Measurements from ENCODE around the gene EMSY. TPM values are rescaled to one million over a fixed set of nuclear protein-coding genes. Genes with fewer than 3 reads are reported as not detected.

The EMSY gene
- total and polyA plus RNA-seq, 7 experiments from 2014 or later = 25.9 to 49.0 (median 35.7) TPM

DNA sequence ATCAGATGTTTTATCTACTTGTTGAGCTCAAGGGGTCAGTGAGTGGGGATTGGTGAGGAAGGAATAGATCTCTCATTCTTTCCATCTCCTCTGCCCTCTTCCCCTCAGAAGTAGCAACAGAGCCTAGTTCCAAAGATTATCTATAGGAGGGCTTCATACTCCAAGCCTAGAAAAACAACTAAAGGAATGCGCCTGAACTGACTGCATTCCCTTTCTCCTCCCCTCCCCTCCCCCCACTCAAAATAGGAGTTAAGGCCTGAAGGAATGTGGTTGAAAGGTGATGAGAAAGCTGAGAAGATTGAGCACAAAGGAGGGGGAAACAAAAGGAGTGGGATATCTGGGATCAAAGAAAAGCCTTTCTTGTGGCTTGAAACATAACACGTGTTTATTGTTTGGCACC, 10.5 kb downstream of the EMSY start:
- Mint-ChIP-seq H3K27ac (no peak overlapping the region), H3K36me3 (peaks cover 4 to 37% (median 25%) of the 10 kb centered on the region in 5 donors), H3K27me3 (no peaks in the 10 kb centered on the region), H3K4me3 (no peak overlapping the region), H3K9me3 (no peaks in the 10 kb centered on the region), H3K4me1 (peaks cover 8 to 20% (median 10%) of the 10 kb centered on the region in 7 donors)
- no peaks in the 10 kb centered on the region for H3K9me3 ChIP-seq (ENCODE audit: control insufficient read depth in 2 of 3, low read length in 3 of 3)
- no peak for DNase-seq
- peaks cover 11 to 30% (median 17%) of the 10 kb centered on the region in 3 experiments for H3K36me3 ChIP-seq (ENCODE audit: control insufficient read depth in 2 of 3, insufficient read depth in 3 of 3, low read length in 3 of 3)
- H3K27ac ChIP-seq (ENCODE audit: low read depth, low read length) = no peak overlapping the region
- intact Hi-C loops (cut with micrococcal nuclease) = no loop called here
- ATAC-seq = no peak
- ChIA-PET CTCF (no interaction called here), POLR2A (interaction anchor here (0.6 to 1.2 kb wide), 2 partner anchors 8 to 137 kb away, joined by 3 to 7 read pairs; no protein-coding TSS in a partner anchor)
- H3K4me1 ChIP-seq (ENCODE audit: control insufficient read depth in 2 of 2, insufficient read depth in 2 of 2, low read length in 2 of 2) = no peaks in the 10 kb centered on the region
- H3K27me3 ChIP-seq (ENCODE audit: control insufficient read depth in 2 of 2, insufficient read depth in 2 of 2, low read length in 2 of 2) = no peaks in the 10 kb centered on the region
- H3K4me3 ChIP-seq (ENCODE audit: low read length) = no peak overlapping the region

DNA sequence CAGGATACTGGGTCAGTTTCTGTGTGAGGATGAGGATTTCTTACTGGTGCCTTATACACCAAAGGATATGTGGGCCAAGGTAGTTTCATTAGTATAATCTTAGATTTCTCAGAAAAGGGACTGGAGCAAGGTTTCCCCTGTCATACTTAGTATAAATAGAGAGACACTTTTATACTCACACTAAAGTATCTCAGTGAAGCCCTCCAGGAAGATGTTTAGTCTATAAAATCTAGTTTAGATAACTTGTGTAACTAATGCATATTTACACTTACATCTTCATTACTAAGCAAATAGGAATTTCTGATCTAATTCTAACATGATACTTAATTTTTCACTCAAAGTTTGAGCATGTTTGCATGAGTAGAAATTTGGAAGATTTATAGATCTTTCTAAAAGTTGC, 11.1 kb downstream of the EMSY start:
- intact Hi-C loops (cut with micrococcal nuclease) = no loop called here

DNA sequence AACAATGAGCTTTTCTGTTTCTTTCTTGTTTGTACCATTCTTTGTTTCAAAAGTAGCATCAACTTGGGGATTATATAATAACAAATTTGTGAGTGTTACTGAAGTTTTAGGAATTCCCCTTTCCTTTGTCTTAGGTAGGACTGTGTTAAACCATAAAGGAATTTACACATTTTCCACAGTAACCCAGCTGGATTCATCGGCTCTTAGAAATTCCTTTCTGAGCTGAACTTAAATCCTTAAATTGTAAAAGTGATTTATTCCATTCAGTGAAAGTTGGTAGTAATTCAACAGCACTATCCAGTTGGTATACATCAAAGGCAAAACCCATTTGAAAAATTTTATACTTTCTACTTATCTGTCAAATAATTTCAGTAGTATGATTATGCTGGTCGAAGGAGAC, 11.8 kb downstream of the EMSY start:
- H3K36me3 ChIP-seq (ENCODE audit: control insufficient read depth in 2 of 3, insufficient read depth in 3 of 3, low read length in 3 of 3) = peaks cover 11 to 30% (median 13%) of the 10 kb centered on the region in 3 experiments
- no peaks in the 10 kb centered on the region for H3K4me1 ChIP-seq (ENCODE audit: control insufficient read depth in 2 of 2, insufficient read depth in 2 of 2, low read length in 2 of 2)
- no peak overlapping the region for H3K27ac Mint-ChIP-seq
- H3K4me1 Mint-ChIP-seq = peaks cover 4 to 15% (median 9%) of the 10 kb centered on the region in 7 donors
- H3K36me3 Mint-ChIP-seq = peaks cover 4 to 36% (median 23%) of the 10 kb centered on the region in 5 donors
- no peak overlapping the region for H3K4me3 ChIP-seq (ENCODE audit: low read length)
- intact Hi-C loops (cut with micrococcal nuclease) = no loop called here
- ATAC-seq = no peak
- H3K27me3 Mint-ChIP-seq = no peaks in the 10 kb centered on the region
- H3K27ac ChIP-seq (ENCODE audit: low read depth, low read length) = no peak overlapping the region
- no peak for DNase-seq
- H3K4me3 Mint-ChIP-seq = no peak overlapping the region
- ChIA-PET CTCF (no interaction called here), POLR2A (no interaction called here)
- H3K9me3 ChIP-seq (ENCODE audit: control insufficient read depth in 2 of 3, low read length in 3 of 3) = no peaks in the 10 kb centered on the region
- H3K27me3 ChIP-seq (ENCODE audit: control insufficient read depth in 2 of 2, insufficient read depth in 2 of 2, low read length in 2 of 2) = no peaks in the 10 kb centered on the region
- no peaks in the 10 kb centered on the region for H3K9me3 Mint-ChIP-seq

More for the DNA sequence above, 11.1 kb downstream of the EMSY start:
- no peak overlapping the region for H3K27ac Mint-ChIP-seq
- H3K4me3 Mint-ChIP-seq = no peak overlapping the region
- no peaks in the 10 kb centered on the region for H3K9me3 ChIP-seq (ENCODE audit: control insufficient read depth in 2 of 3, low read length in 3 of 3)
- CTCF ChIA-PET = no interaction called here
- H3K27ac ChIP-seq (ENCODE audit: low read depth, low read length) = no peak overlapping the region
- no peaks in the 10 kb centered on the region for H3K27me3 ChIP-seq (ENCODE audit: control insufficient read depth in 2 of 2, insufficient read depth in 2 of 2, low read length in 2 of 2)
- H3K4me1 Mint-ChIP-seq = peaks cover 7 to 19% (median 10%) of the 10 kb centered on the region in 7 donors
- no peak for DNase-seq
- no peak overlapping the region for H3K4me3 ChIP-seq (ENCODE audit: low read length)
- no peaks in the 10 kb centered on the region for H3K9me3 Mint-ChIP-seq
- H3K36me3 ChIP-seq (ENCODE audit: control insufficient read depth in 2 of 3, insufficient read depth in 3 of 3, low read length in 3 of 3) = peaks cover 11 to 30% (median 17%) of the 10 kb centered on the region in 3 experiments
- POLR2A ChIA-PET = no interaction called here
- no peaks in the 10 kb centered on the region for H3K27me3 Mint-ChIP-seq
- ATAC-seq = no peak
- no peaks in the 10 kb centered on the region for H3K4me1 ChIP-seq (ENCODE audit: control insufficient read depth in 2 of 2, insufficient read depth in 2 of 2, low read length in 2 of 2)
- peaks cover 4 to 38% (median 26%) of the 10 kb centered on the region in 5 donors for H3K36me3 Mint-ChIP-seq

DNA sequence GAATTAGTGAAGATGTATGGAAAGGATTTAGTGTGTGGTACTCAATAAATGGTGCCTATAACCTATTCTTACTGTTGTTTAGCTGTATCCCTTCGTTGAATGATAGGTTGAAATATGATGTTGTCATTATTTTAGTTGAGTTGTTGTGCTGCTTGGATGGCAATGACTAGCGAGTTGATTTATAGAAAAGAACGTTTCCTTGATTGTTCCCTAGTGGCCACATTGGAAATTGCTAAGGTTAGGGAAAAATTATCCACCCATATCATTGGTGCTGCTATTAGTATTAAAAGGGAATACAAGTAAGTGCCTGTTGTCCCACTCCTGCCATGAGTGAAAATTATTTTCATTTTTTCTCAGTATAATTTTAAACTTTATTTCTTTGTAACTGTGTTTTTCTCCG, 14.5 kb downstream of the EMSY start:
- Mint-ChIP-seq H3K27ac (no peak overlapping the region), H3K4me3 (no peak overlapping the region), H3K9me3 (peaks cover 0 to 1% (median 0%) of the 10 kb centered on the region in 11 donors), H3K4me1 (peaks cover 4 to 15% (median 11%) of the 10 kb centered on the region in 7 donors), H3K27me3 (no peaks in the 10 kb centered on the region), H3K36me3 (peaks cover 5 to 37% (median 26%) of the 10 kb centered on the region in 5 donors)
- no peaks in the 10 kb centered on the region for H3K9me3 ChIP-seq (ENCODE audit: control insufficient read depth in 2 of 3, low read length in 3 of 3)
- intact Hi-C loops (cut with micrococcal nuclease) = no loop called here
- H3K4me1 ChIP-seq (ENCODE audit: control insufficient read depth in 2 of 2, insufficient read depth in 2 of 2, low read length in 2 of 2) = no peaks in the 10 kb centered on the region
- H3K36me3 ChIP-seq (ENCODE audit: control insufficient read depth in 2 of 3, insufficient read depth in 3 of 3, low read length in 3 of 3) = peaks cover 5 to 21% (median 13%) of the 10 kb centered on the region in 3 experiments
- ChIA-PET POLR2A (no interaction called here), CTCF (no interaction called here)
- no peak for DNase-seq
- no peak for ATAC-seq
- no peak overlapping the region for H3K27ac ChIP-seq (ENCODE audit: low read depth, low read length)
- H3K27me3 ChIP-seq (ENCODE audit: control insufficient read depth in 2 of 2, insufficient read depth in 2 of 2, low read length in 2 of 2) = no peaks in the 10 kb centered on the region
- no peak overlapping the region for H3K4me3 ChIP-seq (ENCODE audit: low read length)

DNA sequence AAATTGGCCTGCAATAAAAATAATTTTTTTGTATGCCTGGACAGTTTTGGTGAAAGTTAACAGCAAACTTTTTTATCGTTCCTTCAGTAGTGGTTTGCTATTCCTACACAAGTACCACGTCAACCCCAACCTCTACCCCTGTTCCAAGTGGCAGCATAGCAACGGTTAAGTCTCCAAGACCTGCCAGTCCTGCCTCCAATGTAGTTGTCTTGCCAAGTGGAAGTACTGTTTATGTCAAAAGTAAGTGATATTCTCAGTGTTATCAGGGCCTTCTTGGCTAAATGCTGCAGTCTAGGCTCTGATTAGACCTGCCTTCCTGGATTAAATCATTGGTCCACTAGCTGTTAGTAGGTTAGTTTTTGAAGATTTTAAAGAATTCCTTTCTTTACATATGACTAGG, 15.0 kb downstream of the EMSY start:
- no peaks in the 10 kb centered on the region for H3K27me3 Mint-ChIP-seq
- no peak overlapping the region for H3K27ac Mint-ChIP-seq
- peaks cover 0 to 1% (median 0%) of the 10 kb centered on the region in 11 donors for H3K9me3 Mint-ChIP-seq
- Histone ChIP-seq H3K9me3 (ENCODE audit: control insufficient read depth in 2 of 3, low read length in 3 of 3) (no peaks in the 10 kb centered on the region), H3K4me3 (ENCODE audit: low read length) (no peak overlapping the region), H3K4me1 (ENCODE audit: control insufficient read depth in 2 of 2, insufficient read depth in 2 of 2, low read length in 2 of 2) (no peaks in the 10 kb centered on the region), H3K36me3 (ENCODE audit: control insufficient read depth in 2 of 3, insufficient read depth in 3 of 3, low read length in 3 of 3) (peaks cover 5 to 26% (median 13%) of the 10 kb centered on the region in 3 experiments), H3K27me3 (ENCODE audit: control insufficient read depth in 2 of 2, insufficient read depth in 2 of 2, low read length in 2 of 2) (no peaks in the 10 kb centered on the region), H3K27ac (ENCODE audit: low read depth, low read length) (no peak overlapping the region)
- H3K36me3 Mint-ChIP-seq = peaks cover 5 to 42% (median 27%) of the 10 kb centered on the region in 5 donors
- no peak for DNase-seq
- H3K4me1 Mint-ChIP-seq = peaks cover 4 to 20% (median 14%) of the 10 kb centered on the region in 7 donors
- no peak overlapping the region for H3K4me3 Mint-ChIP-seq
- intact Hi-C loops (cut with micrococcal nuclease) = no loop called here
- ChIA-PET POLR2A (no interaction called here), CTCF (no interaction called here)
- ATAC-seq = no peak

DNA sequence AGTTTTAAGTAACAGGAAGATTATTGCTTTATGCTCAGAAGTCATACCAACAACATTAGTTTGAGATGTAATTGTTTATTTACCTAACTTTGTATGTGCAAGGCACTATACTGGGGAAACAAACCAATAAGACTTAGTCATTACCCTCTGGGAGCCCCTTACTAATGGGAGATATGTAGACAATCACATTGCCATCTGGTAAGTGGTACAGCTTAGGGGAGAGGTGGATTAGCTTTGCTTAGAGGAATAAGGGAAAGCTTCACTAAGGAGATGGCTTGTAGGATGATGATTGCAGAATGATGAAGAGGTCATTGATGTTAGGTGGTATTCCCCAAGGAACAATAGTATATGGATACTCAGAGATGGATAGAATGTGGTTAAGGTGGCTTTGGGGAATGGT, 17.5 kb downstream of the EMSY start:
- Histone ChIP-seq H3K4me3 (ENCODE audit: low read length) (no peak overlapping the region), H3K36me3 (ENCODE audit: control insufficient read depth in 2 of 3, insufficient read depth in 3 of 3, low read length in 3 of 3) (peaks cover 0 to 34% (median 4%) of the 10 kb centered on the region in 3 experiments), H3K9me3 (ENCODE audit: control insufficient read depth in 2 of 3, low read length in 3 of 3) (no peaks in the 10 kb centered on the region), H3K27ac (ENCODE audit: low read depth, low read length) (no peak overlapping the region), H3K4me1 (ENCODE audit: control insufficient read depth in 2 of 2, insufficient read depth in 2 of 2, low read length in 2 of 2) (no peaks in the 10 kb centered on the region), H3K27me3 (ENCODE audit: control insufficient read depth in 2 of 2, insufficient read depth in 2 of 2, low read length in 2 of 2) (no peaks in the 10 kb centered on the region)
- ATAC-seq (no peak), DNase-seq (no peak)
- Mint-ChIP-seq H3K36me3 (peaks cover 15 to 58% (median 40%) of the 10 kb centered on the region in 5 donors), H3K27ac (peak overlapping the region in 1 of 9 donors; percentile 50), H3K9me3 (peaks cover 0 to 3% (median 0%) of the 10 kb centered on the region in 11 donors), H3K4me3 (no peak overlapping the region), H3K4me1 (peaks cover 5 to 30% (median 23%) of the 10 kb centered on the region in 7 donors), H3K27me3 (no peaks in the 10 kb centered on the region)
- POLR2A ChIA-PET = no interaction called here
- CTCF ChIA-PET = no interaction called here
- intact Hi-C loops (cut with micrococcal nuclease) = no loop called here

DNA sequence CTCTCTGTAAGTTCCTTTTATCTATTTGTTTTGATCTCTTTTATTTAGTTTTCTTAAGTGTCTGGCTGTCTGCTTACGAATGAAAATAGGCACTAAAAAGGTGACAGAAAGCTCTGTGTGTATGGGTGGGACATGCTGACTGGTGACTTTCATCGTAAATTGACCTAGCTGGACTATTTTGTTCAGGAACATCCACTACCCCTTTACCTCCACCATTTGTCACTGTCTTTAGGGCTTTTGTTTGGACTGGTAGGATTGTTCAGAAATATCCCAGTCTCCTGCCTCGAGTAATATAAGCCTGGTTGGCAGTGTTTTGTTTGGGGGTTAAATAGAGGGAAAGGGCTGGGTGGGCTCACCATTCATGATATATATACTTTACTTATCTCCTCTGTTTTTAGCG, 20.9 kb downstream of the EMSY start:
- Histone ChIP-seq H3K9me3 (ENCODE audit: control insufficient read depth in 2 of 3, low read length in 3 of 3) (no peaks in the 10 kb centered on the region), H3K36me3 (ENCODE audit: control insufficient read depth in 2 of 3, insufficient read depth in 3 of 3, low read length in 3 of 3) (peaks cover 0 to 41% (median 0%) of the 10 kb centered on the region in 3 experiments), H3K4me1 (ENCODE audit: control insufficient read depth in 2 of 2, insufficient read depth in 2 of 2, low read length in 2 of 2) (no peaks in the 10 kb centered on the region), H3K27ac (ENCODE audit: low read depth, low read length) (no peak overlapping the region), H3K27me3 (ENCODE audit: control insufficient read depth in 2 of 2, insufficient read depth in 2 of 2, low read length in 2 of 2) (no peaks in the 10 kb centered on the region), H3K4me3 (ENCODE audit: low read length) (no peak overlapping the region)
- POLR2A ChIA-PET = no interaction called here
- CTCF ChIA-PET = no interaction called here
- Mint-ChIP-seq H3K4me1 (peaks cover 0 to 31% (median 19%) of the 10 kb centered on the region in 7 donors), H3K36me3 (peaks cover 15 to 61% (median 43%) of the 10 kb centered on the region in 5 donors), H3K4me3 (no peak overlapping the region), H3K27me3 (no peaks in the 10 kb centered on the region), H3K9me3 (peaks cover 0 to 3% (median 0%) of the 10 kb centered on the region in 11 donors), H3K27ac (peak overlapping the region in 2 of 9 donors; percentile 37)
- no peak for DNase-seq
- intact Hi-C loops (cut with micrococcal nuclease) = no loop called here
- ATAC-seq = no peak

Measured in naive thymus-derived CD4-positive, alpha-beta T cell (primary cell).